Measurements from ENCODE around the gene DSCAML1.
A peak's percentile ranks its signal among the peaks of the same experiment; 100 is the strongest.

Gene DSCAML1

DNA sequence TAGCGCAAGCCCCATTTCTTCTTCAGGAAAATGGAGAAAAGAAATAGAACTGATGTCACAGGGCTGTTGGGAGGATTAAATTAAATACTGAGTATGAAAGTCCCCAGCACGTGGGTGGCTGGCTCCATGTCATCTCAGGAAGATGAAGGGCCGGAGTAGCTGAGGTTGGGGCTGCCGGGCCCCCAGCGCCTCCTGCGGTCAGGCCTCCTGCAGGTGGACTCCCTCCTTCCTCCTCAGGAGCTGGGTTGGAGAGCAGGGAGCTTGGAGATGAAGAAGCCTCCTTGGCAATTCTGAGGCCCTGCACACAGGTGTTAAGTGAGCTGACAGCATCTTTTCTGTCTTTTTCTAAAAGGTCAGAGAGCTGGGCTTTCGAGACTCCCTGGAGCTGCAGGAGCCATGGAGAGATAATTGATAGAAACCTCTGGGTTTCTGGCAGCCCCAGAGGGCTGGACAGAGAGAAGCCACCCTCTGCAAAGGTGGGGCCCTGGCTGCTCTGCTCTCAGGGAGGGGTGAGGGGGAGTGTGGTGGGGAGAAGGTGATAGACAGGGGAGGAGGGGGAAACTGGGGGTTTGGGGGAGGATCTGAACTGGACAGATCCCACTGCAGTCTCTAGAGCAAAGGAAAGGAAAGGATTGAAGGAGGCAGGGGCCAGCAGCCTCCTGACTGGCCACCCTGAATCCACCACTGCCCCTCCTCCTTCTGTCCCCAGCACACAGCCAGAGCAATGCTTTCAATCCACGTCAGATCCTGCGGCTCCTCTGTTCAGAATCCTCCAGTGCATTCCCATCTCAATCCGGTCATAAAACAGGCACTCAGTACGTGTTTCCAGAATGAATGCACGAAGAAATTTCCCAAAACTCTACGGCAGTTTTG is 258.5 kb downstream of the DSCAML1 start:
- peak; percentile 49; the same call in 2 of the 3 replicates for ATAC-seq

DNA sequence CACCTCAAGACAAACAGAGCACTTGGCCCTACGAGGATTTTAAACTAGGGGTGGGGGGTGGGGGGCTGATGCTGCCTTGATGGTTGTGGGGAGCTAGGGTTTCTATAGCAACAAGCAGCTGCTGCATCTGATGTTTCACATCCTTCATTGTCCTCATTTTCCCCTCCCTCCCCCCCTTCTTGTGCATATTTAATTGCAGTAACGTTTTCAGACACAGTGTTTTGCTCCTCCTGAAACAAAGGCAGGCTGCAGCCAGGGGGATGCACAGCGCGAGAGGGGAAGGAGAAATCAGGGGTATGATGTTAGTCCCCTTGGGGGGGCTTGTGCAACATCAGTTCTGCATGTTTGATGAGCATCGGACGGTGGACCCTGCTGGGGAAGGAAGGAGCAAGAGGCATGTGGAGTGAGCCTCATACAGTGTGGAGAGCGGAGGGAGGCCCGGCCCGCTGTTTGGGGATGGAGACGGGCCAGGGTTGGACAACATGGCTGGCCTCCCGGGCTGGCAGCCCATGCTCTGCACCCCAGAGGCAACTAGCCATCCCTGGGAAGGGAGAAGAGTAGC is 261.1 kb downstream of the DSCAML1 start:
- ATAC-seq: no peak
- TF ChIP-seq TCF4 (CRISPR knock-in tag; IDR thresholded peaks at IDR 0.05; ENCODE audit: borderline replicate concordance) (no peak), ESRRG (CRISPR knock-in tag; IDR thresholded peaks at IDR 0.05) (no peak), ZNF565 (CRISPR knock-in tag; conservative IDR thresholded peaks at IDR 0.05; ENCODE audit: low read depth) (no peak), CSRNP3 (CRISPR knock-in tag; IDR thresholded peaks at IDR 0.05) (no peak), SNAI2 (CRISPR knock-in tag; IDR thresholded peaks at IDR 0.05) (no peak), CSDC2 (CRISPR knock-in tag; IDR thresholded peaks at IDR 0.05) (no peak), ISL1 (CRISPR knock-in tag; IDR thresholded peaks at IDR 0.05) (no peak), ARNTL (CRISPR knock-in tag; IDR thresholded peaks at IDR 0.05; ENCODE audit: borderline replicate concordance, low read depth) (no peak), POU6F1 (CRISPR knock-in tag; IDR thresholded peaks at IDR 0.05; ENCODE audit: borderline replicate concordance, low read depth) (no peak)
- TF ChIP-seq, protein P1, sequence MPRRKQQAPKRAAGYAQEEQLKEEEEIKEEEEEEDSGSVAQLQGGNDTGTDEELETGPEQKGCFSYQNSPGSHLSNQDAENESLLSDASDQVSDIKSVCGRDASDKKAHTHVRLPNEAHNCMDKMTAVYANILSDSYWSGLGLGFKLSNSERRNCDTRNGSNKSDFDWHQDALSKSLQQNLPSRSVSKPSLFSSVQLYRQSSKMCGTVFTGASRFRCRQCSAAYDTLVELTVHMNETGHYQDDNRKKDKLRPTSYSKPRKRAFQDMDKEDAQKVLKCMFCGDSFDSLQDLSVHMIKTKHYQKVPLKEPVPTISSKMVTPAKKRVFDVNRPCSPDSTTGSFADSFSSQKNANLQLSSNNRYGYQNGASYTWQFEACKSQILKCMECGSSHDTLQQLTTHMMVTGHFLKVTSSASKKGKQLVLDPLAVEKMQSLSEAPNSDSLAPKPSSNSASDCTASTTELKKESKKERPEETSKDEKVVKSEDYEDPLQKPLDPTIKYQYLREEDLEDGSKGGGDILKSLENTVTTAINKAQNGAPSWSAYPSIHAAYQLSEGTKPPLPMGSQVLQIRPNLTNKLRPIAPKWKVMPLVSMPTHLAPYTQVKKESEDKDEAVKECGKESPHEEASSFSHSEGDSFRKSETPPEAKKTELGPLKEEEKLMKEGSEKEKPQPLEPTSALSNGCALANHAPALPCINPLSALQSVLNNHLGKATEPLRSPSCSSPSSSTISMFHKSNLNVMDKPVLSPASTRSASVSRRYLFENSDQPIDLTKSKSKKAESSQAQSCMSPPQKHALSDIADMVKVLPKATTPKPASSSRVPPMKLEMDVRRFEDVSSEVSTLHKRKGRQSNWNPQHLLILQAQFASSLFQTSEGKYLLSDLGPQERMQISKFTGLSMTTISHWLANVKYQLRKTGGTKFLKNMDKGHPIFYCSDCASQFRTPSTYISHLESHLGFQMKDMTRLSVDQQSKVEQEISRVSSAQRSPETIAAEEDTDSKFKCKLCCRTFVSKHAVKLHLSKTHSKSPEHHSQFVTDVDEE (CRISPR knock-in tag; IDR thresholded peaks at IDR 0.05): no peak

More for the DNA sequence above, 258.5 kb downstream of the DSCAML1 start:
- TF ChIP-seq, protein P1 (CRISPR knock-in tag; IDR thresholded peaks at IDR 0.05): no peak
- TF ChIP-seq ZNF565 (CRISPR knock-in tag; conservative IDR thresholded peaks at IDR 0.05; ENCODE audit: low read depth) (no peak), TCF4 (CRISPR knock-in tag; IDR thresholded peaks at IDR 0.05; ENCODE audit: borderline replicate concordance) (no peak), TOX (CRISPR knock-in tag; IDR thresholded peaks at IDR 0.05; ENCODE audit: borderline replicate concordance) (no peak), ISL1 (CRISPR knock-in tag; IDR thresholded peaks at IDR 0.05) (no peak), CSRNP3 (CRISPR knock-in tag; IDR thresholded peaks at IDR 0.05) (no peak), ZNF70 (CRISPR knock-in tag; IDR thresholded peaks at IDR 0.05) (no peak), BACH2 (CRISPR knock-in tag; IDR thresholded peaks at IDR 0.05; ENCODE audit: borderline replicate concordance) (no peak), GLIS3 (CRISPR knock-in tag; IDR thresholded peaks at IDR 0.05) (no peak), RARB (CRISPR knock-in tag; IDR thresholded peaks at IDR 0.05) (no peak), ZNF8 (CRISPR knock-in tag; IDR thresholded peaks at IDR 0.05) (no peak), POU6F1 (CRISPR knock-in tag; IDR thresholded peaks at IDR 0.05; ENCODE audit: borderline replicate concordance, low read depth) (no peak), ARNTL (CRISPR knock-in tag; IDR thresholded peaks at IDR 0.05; ENCODE audit: borderline replicate concordance, low read depth) (no peak)
- TF ChIP-seq, protein P2, sequence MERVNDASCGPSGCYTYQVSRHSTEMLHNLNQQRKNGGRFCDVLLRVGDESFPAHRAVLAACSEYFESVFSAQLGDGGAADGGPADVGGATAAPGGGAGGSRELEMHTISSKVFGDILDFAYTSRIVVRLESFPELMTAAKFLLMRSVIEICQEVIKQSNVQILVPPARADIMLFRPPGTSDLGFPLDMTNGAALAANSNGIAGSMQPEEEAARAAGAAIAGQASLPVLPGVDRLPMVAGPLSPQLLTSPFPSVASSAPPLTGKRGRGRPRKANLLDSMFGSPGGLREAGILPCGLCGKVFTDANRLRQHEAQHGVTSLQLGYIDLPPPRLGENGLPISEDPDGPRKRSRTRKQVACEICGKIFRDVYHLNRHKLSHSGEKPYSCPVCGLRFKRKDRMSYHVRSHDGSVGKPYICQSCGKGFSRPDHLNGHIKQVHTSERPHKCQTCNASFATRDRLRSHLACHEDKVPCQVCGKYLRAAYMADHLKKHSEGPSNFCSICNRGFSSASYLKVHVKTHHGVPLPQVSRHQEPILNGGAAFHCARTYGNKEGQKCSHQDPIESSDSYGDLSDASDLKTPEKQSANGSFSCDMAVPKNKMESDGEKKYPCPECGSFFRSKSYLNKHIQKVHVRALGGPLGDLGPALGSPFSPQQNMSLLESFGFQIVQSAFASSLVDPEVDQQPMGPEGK (CRISPR knock-in tag; IDR thresholded peaks at IDR 0.05; ENCODE audit: borderline replicate concordance): no peak

Measured in SK-N-SH treated with all-trans-retinoic acid at 6 μM for 48 hours (cell line).